HCT116 (cell line): ENCODE results near the gene ZWILCH. TPM values are rescaled to one million over a fixed set of nuclear protein-coding genes. Genes with fewer than 3 reads are reported as not detected.

Source experiments
- ATAC-seq: fragments of 200-7000 bp; cut with Tn5 transposase; 2 replicates; pipeline ENCODE4 v1.9.1; 2020; ENCODE audit warnings: mild to moderate bottlenecking, moderate library complexity
- BruUV-seq: library from RNA; stranded (reverse); fragments of 400-500 nt; replicated peaks from 2 replicates; lab custom pipeline; 2021; lab: Mats Ljungman, UMichigan
- CTCF ChIA-PET: fragments of 300-600 bp; sonication (Branson Sonifier 250); formaldehyde crosslinking; loops from one replicate; lab custom pipeline; 2021; ENCODE audit warnings: antibody characterized with exemption; lab: Charles Lee
- POLR2A ChIA-PET: fragments of 300-600, 350-600 bp; sonication (Branson Sonifier 250); formaldehyde crosslinking; loops from one replicate; lab custom pipeline; 2021; ENCODE audit warnings: antibody characterized with exemption; lab: Charles Lee
- RAD21 ChIA-PET, 2 experiments: fragments of 300-600 bp; sonication (Branson Sonifier 250); formaldehyde crosslinking; loops; one replicate each; lab custom pipeline; 2023; ENCODE audit warnings: low total read pairs in 2 of 2; ENCODE audit not compliant: uncharacterized antibody in 2 of 2, unreplicated experiment in 2 of 2, low non-redundant PET in 1 of 2; lab: Charles Lee
- DNase-seq: peaks from one replicate; pipeline ENCODE4 v3.0.0-alpha.2; 2010; ENCODE audit warnings: low read depth, low spot score
- H2AFZ ChIP-seq: fragments of 200-600 bp; shearing (Covaris generic), sonication (generic); 2 replicates; pipeline ENCODE4 v1.6.1; 2017; ENCODE audit warnings: low read depth, mixed run types, mixed read lengths, antibody characterized with exemption, low read length; ENCODE audit not compliant: poor library complexity, severe bottlenecking
- H3K27ac ChIP-seq: 2 replicates; pipeline ENCODE4 v1.5.1; 2012; ENCODE audit warnings: low read depth, low read length
- H3K27me3 ChIP-seq: fragments of 200-600 bp; sonication (generic); 2 replicates; pipeline ENCODE4 v1.6.1; 2016; ENCODE audit warnings: mixed run types, low read length, mixed read lengths; ENCODE audit not compliant: insufficient read depth
- H3K36me3 ChIP-seq, 2 experiments: fragments of 200-500 bp in 1 of 2; fragments of 200-600 bp in 1 of 2; sonication (Bioruptor generic) in 1 of 2; sonication (generic) in 1 of 2; 2 replicates each; pipeline versions ENCODE4 v1.5.1 to v1.6.1; 2014 to 2016; ENCODE audit warnings: low read length in 2 of 2, inconsistent platforms in 1 of 2, mixed read lengths in 1 of 2, mixed run types in 1 of 2; ENCODE audit not compliant: insufficient read depth in 2 of 2, control insufficient read depth in 1 of 2
- H3K4me1 ChIP-seq, 2 experiments: fragments of 200-600 bp in 1 of 2; sonication (generic) in 1 of 2; 2 replicates each; pipeline versions ENCODE4 v1.5.1 to v1.6.1; 2012 to 2017; ENCODE audit warnings: low read length in 2 of 2, inconsistent platforms in 1 of 2, mild to moderate bottlenecking in 1 of 2, mixed read lengths in 1 of 2, mixed run types in 1 of 2, moderate library complexity in 1 of 2; ENCODE audit not compliant: insufficient read depth in 2 of 2, control insufficient read depth in 1 of 2
- H3K4me2 ChIP-seq: fragments of 200-600 bp; sonication (generic); 2 replicates; pipeline ENCODE4 v1.6.1; 2017; ENCODE audit warnings: mixed run types, low read length, mixed read lengths
- H3K4me3 ChIP-seq, 2 experiments: fragments of 200-600 bp in 1 of 2; sonication (generic) in 1 of 2; replicated peaks in 1 of 2; 2 replicates each; pipeline ENCODE4 v1.5.1; 2011 to 2016; ENCODE audit warnings: low read length in 2 of 2, control low read depth in 1 of 2, low read depth in 1 of 2, mild to moderate bottlenecking in 1 of 2, mixed read lengths in 1 of 2, mixed run types in 1 of 2
- H3K79me2 ChIP-seq: fragments of 200-600 bp; sonication (generic); 2 replicates; pipeline ENCODE4 v1.6.1; 2017; ENCODE audit warnings: mild to moderate bottlenecking, mixed run types, low read length, moderate library complexity, mixed read lengths; ENCODE audit not compliant: insufficient read depth
- H3K9ac ChIP-seq: fragments of 200-600 bp; sonication (generic); 2 replicates; pipeline ENCODE4 v1.6.1; 2016; ENCODE audit warnings: low read length, mixed read lengths
- H3K9me2 ChIP-seq: fragments of 200-600 bp; sonication (generic), shearing (Covaris generic); 2 replicates; pipeline ENCODE4 v1.6.1; 2017; ENCODE audit warnings: mixed run types, mild to moderate bottlenecking, moderate library complexity; ENCODE audit not compliant: insufficient read depth
- H3K9me3 ChIP-seq, 2 experiments: fragments of 200-500 bp in 1 of 2; fragments of 200-600 bp in 1 of 2; sonication (Bioruptor generic) in 1 of 2; sonication (generic) in 1 of 2; 2 replicates each; pipeline ENCODE4 v1.6.1; 2014 to 2017; ENCODE audit warnings: low read length in 2 of 2, mixed read lengths in 2 of 2, inconsistent platforms in 1 of 2, low read depth in 1 of 2, mild to moderate bottlenecking in 1 of 2, mixed run types in 1 of 2, moderate library complexity in 1 of 2; ENCODE audit not compliant: control insufficient read depth in 1 of 2, insufficient read depth in 1 of 2
- H4K20me1 ChIP-seq: fragments of 200-600 bp; sonication (generic), shearing (Covaris generic); 2 replicates; pipeline ENCODE4 v1.6.1; 2017; ENCODE audit warnings: mixed run types, mild to moderate bottlenecking, moderate library complexity; ENCODE audit not compliant: insufficient read depth
- CBX3 ChIP-seq: IDR thresholded peaks from 2 replicates; pipeline ENCODE4 v1.6.1; 2012; ENCODE audit warnings: low read depth
- CEBPB ChIP-seq: IDR thresholded peaks from 2 replicates; pipeline ENCODE4 v1.6.1; 2012; ENCODE audit warnings: low read depth
- EZH2 ChIP-seq: fragments of 200-600 bp; sonication (generic); IDR thresholded peaks from 2 replicates; pipeline ENCODE4 v1.6.1; 2017; ENCODE audit warnings: antibody characterized with exemption, mixed run types
- FOSL1 ChIP-seq: IDR thresholded peaks from 2 replicates; pipeline ENCODE4 v1.6.1; 2012; ENCODE audit warnings: low read depth
- JUND ChIP-seq: IDR thresholded peaks from 2 replicates; pipeline ENCODE4 v1.6.1; 2012
- MAX ChIP-seq: IDR thresholded peaks from 2 replicates; pipeline ENCODE4 v1.6.1; 2012
- POLR2A ChIP-seq: IDR thresholded peaks from 2 replicates; pipeline ENCODE4 v1.7.0; 2011; ENCODE audit warnings: borderline replicate concordance; ENCODE audit not compliant: insufficient read depth, insufficient read length; ENCODE audit errors: extremely low read depth
- POLR2AphosphoS5 ChIP-seq: IDR thresholded peaks from 2 replicates; pipeline ENCODE4 v1.6.1; 2011; ENCODE audit warnings: mild to moderate bottlenecking, low read depth, low read length, moderate library complexity
- RAD21 ChIP-seq: IDR thresholded peaks from 2 replicates; pipeline ENCODE4 v1.6.1; 2012; ENCODE audit warnings: low read depth, mild to moderate bottlenecking
- SIN3A ChIP-seq: IDR thresholded peaks from 2 replicates; pipeline ENCODE4 v1.6.1; 2012; ENCODE audit warnings: low read depth
- SRF ChIP-seq: IDR thresholded peaks from 2 replicates; pipeline ENCODE4 v1.6.1; 2012; ENCODE audit warnings: low read depth
- YY1 ChIP-seq: IDR thresholded peaks from 2 replicates; pipeline ENCODE4 v1.6.1; 2011; ENCODE audit warnings: low read length, low read depth, moderate library complexity, mild to moderate bottlenecking; ENCODE audit not compliant: insufficient replicate concordance; ENCODE audit errors: extremely low read depth
- ZFX ChIP-seq: fragments of 450-650 bp; IDR thresholded peaks from 2 replicates; pipeline ENCODE4 v1.6.1; 2017
- intact Hi-C: fragments of 100-400 bp; cut with micrococcal nuclease; formaldehyde crosslinking; loops from 2 replicates; pipeline ENCODE4 v1.10.0; 2022
- total RNA-seq: library from RNA; stranded (reverse); gene quantifications from one replicate; pipeline ENCODE4 v1.2.1, GENCODE V29; 2021; ENCODE audit not compliant: unreplicated experiment
- TF ChIP-seq, protein P1 (sequence below): IDR thresholded peaks from 2 replicates; pipeline ENCODE4 v1.6.1; 2012
- TF ChIP-seq, protein P2 (sequence below): IDR thresholded peaks from 2 replicates; pipeline ENCODE4 v1.6.1; 2011; ENCODE audit warnings: mild to moderate bottlenecking, low read length, moderate library complexity; ENCODE audit not compliant: insufficient replicate concordance; ENCODE audit errors: extremely low read depth
- TF ChIP-seq, protein P3 (sequence below), 3 experiments: fragments of 200-600 bp in 1 of 3; sonication (generic) in 1 of 3; IDR thresholded peaks in 2 of 3; conservative IDR thresholded peaks in 1 of 3; 2 replicates each; pipeline ENCODE4 v1.5.1; 2012 to 2017; ENCODE audit warnings: low read depth in 2 of 3, low read length in 2 of 3, antibody characterized with exemption in 1 of 3, borderline replicate concordance in 1 of 3, control low read depth in 1 of 3, mild to moderate bottlenecking in 1 of 3, mixed read lengths in 1 of 3, mixed run types in 1 of 3, moderate library complexity in 1 of 3; ENCODE audit not compliant: insufficient read depth in 1 of 3

The ZWILCH gene
- total RNA-seq, 1 experiment from 2014 or later: 25.8 TPM

- Histone ChIP-seq H2AFZ (no peak overlapping the region), H3K27ac (no peak overlapping the region), H3K36me3 (peaks cover 0 to 5% of the 10 kb centered on the region in 2 experiments; a peak in 2 of 4 replicates), H3K9me2 (no peaks in the 10 kb centered on the region), H3K9ac (no peak overlapping the region), H3K4me3 (no peak overlapping the region), H3K9me3 (no peaks in the 10 kb centered on the region), H3K4me1 (peaks cover 30 to 40% of the 10 kb centered on the region in 2 experiments), H3K4me2 (no peak overlapping the region), H4K20me1 (no peaks in the 10 kb centered on the region), H3K27me3 (no peaks in the 10 kb centered on the region), H3K79me2 (no peaks in the 10 kb centered on the region)
- no peak for TF ChIP-seq MAX
- TF ChIP-seq, protein P1, sequence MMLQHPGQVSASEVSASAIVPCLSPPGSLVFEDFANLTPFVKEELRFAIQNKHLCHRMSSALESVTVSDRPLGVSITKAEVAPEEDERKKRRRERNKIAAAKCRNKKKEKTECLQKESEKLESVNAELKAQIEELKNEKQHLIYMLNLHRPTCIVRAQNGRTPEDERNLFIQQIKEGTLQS: no peak
- TF ChIP-seq CBX3: no peak
- TF ChIP-seq SIN3A: no peak
- no peak for TF ChIP-seq ZFX
- ChIA-PET RAD21 (no interaction called here), CTCF (no interaction called here), POLR2A (no interaction called here)
- BruUV-seq: no TSS peak
- DNase-seq (no peak), ATAC-seq (no peak)
- intact Hi-C loops: no loop called here
Observed at GRCh38 chr15:66477011-66477410, 28.1 kb upstream of the ZWILCH start.

GRCh38 chr15:66480267-66480666, 24.9 kb upstream of the ZWILCH start:
- Histone ChIP-seq H3K9ac (peak overlapping the region; percentile 42; the same call in 1 of the 2 replicates), H3K27me3 (no peaks in the 10 kb centered on the region), H2AFZ (no peak overlapping the region), H3K9me2 (no peaks in the 10 kb centered on the region), H4K20me1 (no peaks in the 10 kb centered on the region), H3K4me1 (peaks cover 36 to 42% of the 10 kb centered on the region in 2 experiments), H3K27ac (peak overlapping the region; percentile 55; the same call in 1 of the 2 replicates), H3K36me3 (peaks cover 0 to 8% of the 10 kb centered on the region in 2 experiments; a peak in 2 of 4 replicates), H3K4me2 (peak overlapping the region; percentile 59), H3K4me3 (0 out of 4 replicates have a peak overlapping the region, but pooled peaks of 1 of the 2 experiments have one; percentile 30), H3K9me3 (no peaks in the 10 kb centered on the region), H3K79me2 (no peaks in the 10 kb centered on the region; the same call in 1 of the 2 replicates)
- BruUV-seq: no TSS peak
- ChIA-PET RAD21 (no interaction called here), POLR2A (interaction anchor here (1.1 kb wide), 1 partner anchor 10 kb away, joined by 3 read pairs; no protein-coding TSS in a partner anchor), CTCF (no interaction called here)
- DNase-seq (no peak), ATAC-seq (no peak)
- intact Hi-C loops: no loop called here
- TF ChIP-seq, protein P2, sequence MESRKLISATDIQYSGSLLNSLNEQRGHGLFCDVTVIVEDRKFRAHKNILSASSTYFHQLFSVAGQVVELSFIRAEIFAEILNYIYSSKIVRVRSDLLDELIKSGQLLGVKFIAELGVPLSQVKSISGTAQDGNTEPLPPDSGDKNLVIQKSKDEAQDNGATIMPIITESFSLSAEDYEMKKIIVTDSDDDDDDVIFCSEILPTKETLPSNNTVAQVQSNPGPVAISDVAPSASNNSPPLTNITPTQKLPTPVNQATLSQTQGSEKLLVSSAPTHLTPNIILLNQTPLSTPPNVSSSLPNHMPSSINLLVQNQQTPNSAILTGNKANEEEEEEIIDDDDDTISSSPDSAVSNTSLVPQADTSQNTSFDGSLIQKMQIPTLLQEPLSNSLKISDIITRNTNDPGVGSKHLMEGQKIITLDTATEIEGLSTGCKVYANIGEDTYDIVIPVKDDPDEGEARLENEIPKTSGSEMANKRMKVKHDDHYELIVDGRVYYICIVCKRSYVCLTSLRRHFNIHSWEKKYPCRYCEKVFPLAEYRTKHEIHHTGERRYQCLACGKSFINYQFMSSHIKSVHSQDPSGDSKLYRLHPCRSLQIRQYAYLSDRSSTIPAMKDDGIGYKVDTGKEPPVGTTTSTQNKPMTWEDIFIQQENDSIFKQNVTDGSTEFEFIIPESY: no peak
- no peak for TF ChIP-seq CEBPB
- TF ChIP-seq POLR2AphosphoS5: no peak
- no peak for TF ChIP-seq MAX
- no peak for TF ChIP-seq YY1
- no peak for TF ChIP-seq EZH2
- TF ChIP-seq CBX3: no peak
- no peak for TF ChIP-seq JUND
- no peak for TF ChIP-seq RAD21
- TF ChIP-seq SRF: no peak
- TF ChIP-seq, protein P3, sequence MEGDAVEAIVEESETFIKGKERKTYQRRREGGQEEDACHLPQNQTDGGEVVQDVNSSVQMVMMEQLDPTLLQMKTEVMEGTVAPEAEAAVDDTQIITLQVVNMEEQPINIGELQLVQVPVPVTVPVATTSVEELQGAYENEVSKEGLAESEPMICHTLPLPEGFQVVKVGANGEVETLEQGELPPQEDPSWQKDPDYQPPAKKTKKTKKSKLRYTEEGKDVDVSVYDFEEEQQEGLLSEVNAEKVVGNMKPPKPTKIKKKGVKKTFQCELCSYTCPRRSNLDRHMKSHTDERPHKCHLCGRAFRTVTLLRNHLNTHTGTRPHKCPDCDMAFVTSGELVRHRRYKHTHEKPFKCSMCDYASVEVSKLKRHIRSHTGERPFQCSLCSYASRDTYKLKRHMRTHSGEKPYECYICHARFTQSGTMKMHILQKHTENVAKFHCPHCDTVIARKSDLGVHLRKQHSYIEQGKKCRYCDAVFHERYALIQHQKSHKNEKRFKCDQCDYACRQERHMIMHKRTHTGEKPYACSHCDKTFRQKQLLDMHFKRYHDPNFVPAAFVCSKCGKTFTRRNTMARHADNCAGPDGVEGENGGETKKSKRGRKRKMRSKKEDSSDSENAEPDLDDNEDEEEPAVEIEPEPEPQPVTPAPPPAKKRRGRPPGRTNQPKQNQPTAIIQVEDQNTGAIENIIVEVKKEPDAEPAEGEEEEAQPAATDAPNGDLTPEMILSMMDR (IDR thresholded peaks at IDR 0.05 in 2 of 3, conservative IDR thresholded peaks at IDR 0.05 in 1 of 3; ENCODE audit: borderline replicate concordance in 1 of 3, insufficient read depth in 1 of 3, low read depth in 2 of 3, low read length in 2 of 3): no peak
- TF ChIP-seq, protein P1: no peak
- TF ChIP-seq ZFX: no peak
- TF ChIP-seq POLR2A: no peak
- TF ChIP-seq FOSL1: no peak
